K562 (cell line): Measurements from ENCODE around the gene CDHR1. TPM values are rescaled to one million over a fixed set of nuclear protein-coding genes. Genes with fewer than 3 reads are reported as not detected.

ENCODE experiments used
- ATAC-seq: fragments of 200-7000 bp; cut with Tn5 transposase; 3 replicates; pipeline ENCODE4 v1.9.1; 2020; ENCODE audit warnings: moderate library complexity
- BruUV-seq: library from RNA; stranded (reverse); fragments of 400-500 nt; replicated peaks from 2 replicates; lab custom pipeline; 2021; lab: Mats Ljungman, UMichigan
- CTCF ChIA-PET: fragments of 300-600 bp; formaldehyde crosslinking; extraction: SDS; loops from one replicate; lab custom pipeline; 2021; ENCODE audit warnings: low intra/inter-chr PET ratio; lab: Yijun Ruan, JAX
- POLR2A ChIA-PET: fragments of 300-600, 350-650 bp; sonication (Branson Sonifier 250); formaldehyde crosslinking; extraction: SDS; loops from one replicate; lab custom pipeline; 2021; ENCODE audit warnings: antibody characterized with exemption, inconsistent platforms; lab: Yijun Ruan, JAX
- DNase-seq, 4 experiments: peaks; one replicate each; pipeline versions ENCODE4 v3.0.0 to v3.0.0-alpha.2; 2011 to 2018; ENCODE audit warnings: low spot score in 3 of 4, mixed read lengths in 3 of 4; ENCODE audit errors: extremely low read depth in 1 of 4
- FAIRE-seq: peaks from 2 replicates; lab custom pipeline; 2011; peaks lifted over from hg19 to GRCh38; lab: Jason Lieb, UNC
- H2AFZ ChIP-seq: 2 replicates; pipeline ENCODE4 v1.6.0; 2011; ENCODE audit warnings: low read depth, low read length, control low read depth, inconsistent platforms
- H3K27ac ChIP-seq: fragments of 200-600 bp; 3 replicates; pipeline ENCODE4 v1.8.0; 2011; ENCODE audit warnings: low read depth, mild to moderate bottlenecking, control low read depth, inconsistent platforms, low read length, moderate library complexity, mixed read lengths; ENCODE audit errors: extremely low read depth
- H3K27me3 ChIP-seq, 2 experiments: fragments of 300-600 bp in 1 of 2; 2 replicates in 1 of 2; 3 replicates in 1 of 2; pipeline versions ENCODE4 v1.6.0 to v1.8.0; 2011; ENCODE audit warnings: inconsistent platforms in 2 of 2, low read length in 2 of 2, mild to moderate bottlenecking in 1 of 2, mixed read lengths in 1 of 2, moderate library complexity in 1 of 2; ENCODE audit not compliant: control insufficient read depth in 2 of 2, insufficient read depth in 2 of 2
- H3K36me3 ChIP-seq: fragments of 300-600 bp; 3 replicates; pipeline ENCODE4 v1.8.0; 2011; ENCODE audit warnings: mild to moderate bottlenecking, low read length, inconsistent platforms; ENCODE audit not compliant: control insufficient read depth, insufficient read depth
- H3K4me1 ChIP-seq, 2 experiments: fragments of 200-600 bp in 1 of 2; replicated peaks in 1 of 2; 2 replicates in 1 of 2; 3 replicates in 1 of 2; pipeline versions ENCODE4 v1.5.1 to v1.8.0; 2011; ENCODE audit warnings: inconsistent platforms in 2 of 2, low read length in 2 of 2, mild to moderate bottlenecking in 1 of 2, mixed read lengths in 1 of 2, moderate library complexity in 1 of 2; ENCODE audit not compliant: control insufficient read depth in 2 of 2, insufficient read depth in 2 of 2
- H3K4me2 ChIP-seq: 2 replicates; pipeline ENCODE4 v1.6.1; 2011; ENCODE audit warnings: low read length, control low read depth, inconsistent platforms, mixed read lengths; ENCODE audit not compliant: insufficient read depth
- H3K4me3 ChIP-seq: fragments of 200-600 bp; sonication (generic), shearing (Covaris generic); 2 replicates; pipeline ENCODE4 v1.5.1; 2016; ENCODE audit warnings: control low read depth, inconsistent platforms
- H3K79me2 ChIP-seq: fragments of 200-600 bp; 3 replicates; pipeline ENCODE4 v1.8.0; 2011; ENCODE audit warnings: low read length, inconsistent platforms; ENCODE audit not compliant: control insufficient read depth, insufficient read depth
- H3K9ac ChIP-seq, 2 experiments: 2 replicates each; pipeline versions ENCODE4 v1.6.0 to v1.6.1; 2011; ENCODE audit warnings: low read depth in 2 of 2, low read length in 2 of 2, control low read depth in 1 of 2, inconsistent platforms in 1 of 2, mild to moderate bottlenecking in 1 of 2, mixed read lengths in 1 of 2; ENCODE audit not compliant: insufficient read depth in 1 of 2
- H3K9me1 ChIP-seq: one replicate; pipeline ENCODE4 v1.6.0; 2011; ENCODE audit warnings: inconsistent platforms, mild to moderate bottlenecking, low read length, moderate library complexity; ENCODE audit not compliant: control insufficient read depth, insufficient read depth
- H3K9me3 ChIP-seq: replicated peaks from 2 replicates; pipeline ENCODE4 v1.5.1; 2011; ENCODE audit warnings: low read depth, low read length, inconsistent platforms; ENCODE audit not compliant: control insufficient read depth, insufficient read depth
- H4K20me1 ChIP-seq: replicated peaks from 2 replicates; pipeline ENCODE4 v1.6.1; 2011; ENCODE audit warnings: low read length, inconsistent platforms, mixed read lengths; ENCODE audit not compliant: control insufficient read depth, insufficient read depth
- BMI1 ChIP-seq: fragments of 150-350 bp; IDR thresholded peaks from 2 replicates; pipeline ENCODE4 v1.6.1; 2014; ENCODE audit warnings: low read length
- CBFA2T2 ChIP-seq: fragments of 450-650 bp; conservative IDR thresholded peaks from 2 replicates; pipeline ENCODE4 v1.6.1; 2017; ENCODE audit warnings: mild to moderate bottlenecking
- KLF13 ChIP-seq: fragments of 450-650 bp; IDR thresholded peaks from 2 replicates; pipeline ENCODE4 v1.6.1; 2016; ENCODE audit warnings: missing genetic modification characterization, low read depth, mild to moderate bottlenecking, missing compliant biosample characterization, moderate library complexity, borderline replicate concordance
- NCOA1 ChIP-seq: fragments of 450-650 bp; IDR thresholded peaks from 2 replicates; pipeline ENCODE4 v1.6.1; 2016; ENCODE audit warnings: low read depth
- POLR2A ChIP-seq: fragments of 450-650 bp; conservative IDR thresholded peaks from 2 replicates; pipeline ENCODE4 v1.6.1; 2016
- ZFP30 ChIP-seq: fragments of 250-450 bp; sonication (Bioruptor Pico); IDR thresholded peaks from 2 replicates; pipeline ENCODE4 v1.8.0; 2022; ENCODE audit warnings: moderate library complexity, mild to moderate bottlenecking, inconsistent platforms, borderline replicate concordance
- WGBS: fragments of 100-300 bp; shearing (Covaris generic); methylation state at CpG from one replicate; pipeline ENCODE4 v1.1.6; 2016; ENCODE audit warnings: low coverage, mixed read lengths; ENCODE audit not compliant: insufficient coverage; ENCODE audit errors: missing lambda C conversion rate; 5-methylcytosine and 5-hydroxymethylcytosine counted together
- in situ Hi-C: fragments of 300-500 bp; cut with MboI; formaldehyde crosslinking; loops from 4 replicates; pipeline ENCODE4 v1.15.0; 2018; ENCODE audit warnings: inconsistent platforms, mixed read lengths
- intact Hi-C: fragments of 100-400 bp; cut with micrococcal nuclease; formaldehyde crosslinking; loops from 2 replicates; pipeline ENCODE4 v1.14.2; 2022
- polyA plus RNA-seq, 8 experiments: library from polyadenylated mRNA; depleted of rRNA in 4 of 8; stranded (reverse) in 5 of 8; unstranded in 3 of 8; fragments of >200 nt; fragmentation: Nextera tagmentation in 2 of 8; fragmentation: Illumina TruSeq in 1 of 8; extraction: Ambion mirVana in 2 of 8; extraction: Trizol in 1 of 8; gene quantifications; 2 replicates each; pipeline versions ENCODE4 v1.2.1 to v1.2.3, GENCODE V29; 2011 to 2014; ENCODE audit warnings: inconsistent platforms in 1 of 8, missing spikeins in 1 of 8
- total RNA-seq, 7 experiments: library from RNA; depleted of rRNA in 6 of 7; stranded (reverse); fragments of >200 nt in 6 of 7; fragmentation: Illumina TruSeq in 2 of 7; extraction: Trizol in 2 of 7; gene quantifications; 2 replicates each; pipeline versions ENCODE4 v1.2.1 to v1.2.3, GENCODE V29; 2011 to 2021; ENCODE audit warnings: low replicate concordance in 1 of 7

CDHR1 gene
- total and polyA plus RNA-seq, 9 of the 15 experiments (the other 6 are each of a cell fraction or from before 2014, with no cell fraction given): 0.03 to 0.99 (median 0.20) TPM

GRCh38 chr10:84159076-84159685 is 35.2 kb upstream of the CDHR1 start:
- no peak overlapping the region for H3K9ac ChIP-seq
- TF ChIP-seq POLR2A (no peak), BMI1 (no peak), CBFA2T2 (no peak), ZFP30 (CRISPR knock-in tag) (no peak), KLF13 (tag) (no peak), NCOA1 (no peak)
- no TSS peak for BruUV-seq
- peaks cover 12 to 21% of the 10 kb centered on the region in 2 experiments for H3K27me3 ChIP-seq
- peaks cover 2% of the 10 kb centered on the region; the same call in 1 of the 2 replicates for H4K20me1 ChIP-seq
- H3K36me3 ChIP-seq: peaks cover 10% of the 10 kb centered on the region; the same call in 2 of the 3 replicates
- H3K4me3 ChIP-seq: no peak overlapping the region
- WGBS: 30% methylated on average over 9 of the region's 9 CpGs
- H3K4me1 ChIP-seq: no peaks in the 10 kb centered on the region
- no peaks in the 10 kb centered on the region for H3K9me3 ChIP-seq
- no peak overlapping the region for H2AFZ ChIP-seq
- in situ Hi-C loops: no loop called here
- H3K27ac ChIP-seq: no peak overlapping the region
- H3K9me1 ChIP-seq: no peaks in the 10 kb centered on the region
- ChIA-PET CTCF (no interaction called here), POLR2A (interaction anchor here (0.6 to 2.4 kb wide), 8 partner anchors 9 to 134 kb away, joined by 3 to 9 read pairs (median 4); partner anchors contain the start of gene GHITM)
- DNase-seq (no peak), FAIRE-seq (no peak), ATAC-seq (no peak)
- intact Hi-C loops: no loop called here
- H3K4me2 ChIP-seq: no peak overlapping the region
- no peaks in the 10 kb centered on the region for H3K79me2 ChIP-seq
